Epithelial cell of proximal tubule (primary cell): ENCODE results near the gene HPCAL1. TPM values are rescaled to one million over a fixed set of nuclear protein-coding genes. Genes with fewer than 3 reads are reported as not detected.

Source experiments
- DNase-seq: peaks from one replicate; pipeline ENCODE4 v3.0.0-alpha.2; 2011; ENCODE audit warnings: low read depth
- H3K4me3 ChIP-seq: 2 replicates; pipeline ENCODE4 v1.5.1; 2011; ENCODE audit warnings: low read depth, mild to moderate bottlenecking, low read length
- total RNA-seq: library from RNA; depleted of rRNA; stranded (reverse); fragments of >200 nt; gene quantifications from 2 replicates; pipeline ENCODE4 v1.2.3, GENCODE V29; 2015
- TF ChIP-seq, protein P1 (sequence below): conservative IDR thresholded peaks from 2 replicates; pipeline ENCODE4 v1.5.1; 2012; ENCODE audit warnings: low read depth, mild to moderate bottlenecking, low read length

Gene HPCAL1
- total RNA-seq, 1 donor from 2014 or later, result 72.3 TPM

DNA sequence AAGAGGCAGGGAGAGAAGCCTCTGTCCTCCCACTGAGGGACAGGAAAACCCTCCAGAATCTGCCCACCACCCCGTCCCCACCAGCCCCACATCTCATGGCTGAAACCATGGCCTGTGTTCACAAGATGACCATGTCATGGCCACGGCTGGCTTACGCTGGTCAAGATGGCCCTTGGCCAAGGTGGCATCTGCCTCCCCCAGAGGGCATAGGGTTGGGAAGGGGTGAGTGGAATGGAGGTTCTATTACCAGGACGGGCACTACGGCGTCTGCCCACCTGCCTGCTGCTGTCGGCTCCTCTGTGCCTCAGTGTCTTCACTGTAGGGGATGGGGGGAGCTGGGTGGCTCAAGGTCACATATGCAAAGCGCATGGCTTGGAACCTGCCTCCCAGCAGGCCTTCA, 125.7 kb downstream of the HPCAL1 start:
- no peak overlapping the region for H3K4me3 ChIP-seq
- no peak for DNase-seq
- TF ChIP-seq, protein P1, sequence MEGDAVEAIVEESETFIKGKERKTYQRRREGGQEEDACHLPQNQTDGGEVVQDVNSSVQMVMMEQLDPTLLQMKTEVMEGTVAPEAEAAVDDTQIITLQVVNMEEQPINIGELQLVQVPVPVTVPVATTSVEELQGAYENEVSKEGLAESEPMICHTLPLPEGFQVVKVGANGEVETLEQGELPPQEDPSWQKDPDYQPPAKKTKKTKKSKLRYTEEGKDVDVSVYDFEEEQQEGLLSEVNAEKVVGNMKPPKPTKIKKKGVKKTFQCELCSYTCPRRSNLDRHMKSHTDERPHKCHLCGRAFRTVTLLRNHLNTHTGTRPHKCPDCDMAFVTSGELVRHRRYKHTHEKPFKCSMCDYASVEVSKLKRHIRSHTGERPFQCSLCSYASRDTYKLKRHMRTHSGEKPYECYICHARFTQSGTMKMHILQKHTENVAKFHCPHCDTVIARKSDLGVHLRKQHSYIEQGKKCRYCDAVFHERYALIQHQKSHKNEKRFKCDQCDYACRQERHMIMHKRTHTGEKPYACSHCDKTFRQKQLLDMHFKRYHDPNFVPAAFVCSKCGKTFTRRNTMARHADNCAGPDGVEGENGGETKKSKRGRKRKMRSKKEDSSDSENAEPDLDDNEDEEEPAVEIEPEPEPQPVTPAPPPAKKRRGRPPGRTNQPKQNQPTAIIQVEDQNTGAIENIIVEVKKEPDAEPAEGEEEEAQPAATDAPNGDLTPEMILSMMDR, result no peak

GRCh38 chr2:10428924-10429323, 126.2 kb downstream of the HPCAL1 start:
- TF ChIP-seq, protein P1, result no peak
- DNase-seq, result no peak
- H3K4me3 ChIP-seq, result no peak overlapping the region

GRCh38 chr2:10430886-10431622, 128.3 kb downstream of the HPCAL1 start:
- no peak overlapping the region for H3K4me3 ChIP-seq
- TF ChIP-seq, protein P1, result no peak
- no peak for DNase-seq

DNA sequence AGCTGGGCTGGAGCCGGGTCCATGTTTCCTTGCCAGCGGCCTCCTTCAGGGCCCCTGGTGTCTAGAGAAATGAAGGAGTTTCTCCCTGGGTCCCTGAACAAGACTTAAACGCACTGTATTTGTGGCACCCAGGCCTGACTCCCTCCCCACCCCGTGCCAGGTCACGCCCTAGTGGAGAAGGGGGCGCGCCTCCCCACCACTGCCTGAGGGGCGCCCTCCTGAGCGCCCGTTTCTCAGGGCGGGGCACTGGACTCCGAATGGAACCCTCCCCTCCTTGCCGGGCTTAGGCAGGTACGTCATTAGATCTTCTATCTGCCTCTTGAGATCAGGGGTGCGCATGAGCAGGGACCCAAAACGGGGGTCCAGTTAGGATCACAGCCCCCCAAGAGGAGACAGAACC, 129.1 kb downstream of the HPCAL1 start:
- TF ChIP-seq, protein P1, result no peak
- H3K4me3 ChIP-seq, result peak overlapping the region; percentile 39
- DNase-seq, result no peak

DNA sequence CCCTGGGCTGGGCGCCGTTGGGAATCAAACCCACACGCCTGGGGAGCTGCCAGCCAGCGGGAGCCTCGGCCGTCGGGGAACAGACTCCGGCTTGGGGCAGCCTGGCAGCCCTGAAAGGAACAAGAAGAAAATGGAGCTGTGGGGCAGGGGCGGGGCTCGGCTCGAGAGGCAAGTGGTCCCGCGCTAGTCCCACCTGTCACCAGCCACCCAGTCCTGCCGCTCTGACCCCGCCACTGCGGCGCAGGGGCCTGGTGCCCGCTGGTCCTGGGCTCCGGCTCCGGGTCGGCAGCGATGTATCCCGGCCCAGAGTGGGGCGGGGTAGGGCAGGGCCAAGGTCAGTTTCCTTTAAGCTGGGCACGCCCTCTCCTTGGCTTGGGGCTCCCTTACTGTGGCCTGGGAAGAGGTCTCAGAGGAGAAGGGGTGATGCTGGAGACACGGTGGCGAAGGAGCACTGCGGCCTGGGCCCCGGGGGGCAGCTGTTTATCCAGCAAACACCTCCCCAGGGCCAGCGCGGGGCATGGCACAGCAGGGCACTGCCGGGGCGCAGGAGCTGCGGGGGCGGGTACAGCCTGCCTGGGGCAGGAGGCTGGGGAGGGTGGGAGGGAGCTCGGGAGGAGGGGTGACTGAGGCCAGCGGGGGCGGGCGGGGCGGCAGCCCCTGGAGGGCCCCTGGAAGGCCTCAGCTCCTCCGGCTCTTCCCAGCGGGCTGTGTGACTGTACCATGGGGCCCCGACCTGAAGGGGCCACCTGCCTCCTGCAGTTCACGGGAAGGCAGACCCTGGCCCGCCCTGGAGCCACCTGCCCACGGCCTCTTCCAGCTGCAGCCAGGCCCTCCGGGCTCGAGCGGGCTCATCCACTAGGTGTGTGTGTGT, 129.8 kb downstream of the HPCAL1 start:
- peak overlapping the region; percentile 39 for H3K4me3 ChIP-seq
- DNase-seq, result no peak
- TF ChIP-seq, protein P1, result no peak

DNA sequence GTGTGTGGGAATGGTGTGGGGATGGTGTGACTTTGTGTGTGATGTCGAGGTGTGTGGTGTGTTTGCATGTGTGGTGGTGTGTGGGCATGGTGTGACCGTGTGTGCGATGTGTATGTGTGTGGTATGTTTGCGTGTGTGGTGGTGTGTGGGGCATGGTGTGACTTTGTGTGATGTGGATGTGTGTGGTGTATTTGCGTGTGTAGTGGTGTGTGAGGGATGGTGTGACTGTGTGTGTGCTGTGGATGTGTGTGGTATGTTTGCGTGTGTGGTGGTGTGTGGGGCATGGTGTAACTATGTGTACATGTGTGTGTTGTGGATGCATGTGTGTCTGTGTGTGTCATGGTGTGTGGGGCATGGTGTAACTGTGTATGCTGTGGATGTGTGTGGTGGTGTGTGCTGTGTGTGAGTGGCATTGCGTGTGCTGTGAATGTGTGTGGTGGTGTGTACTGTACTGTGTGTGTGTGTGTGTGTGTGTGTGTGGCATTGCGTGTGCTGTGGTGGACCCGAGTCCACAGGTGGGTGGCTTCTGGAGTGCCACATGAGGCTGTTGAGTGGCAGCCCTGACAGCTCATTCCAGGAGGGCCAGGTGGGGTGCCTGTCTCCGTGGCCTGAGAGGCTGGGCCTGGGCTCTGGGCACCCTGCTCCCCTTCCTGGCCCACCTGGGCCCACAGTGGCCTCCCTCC, 130.7 kb downstream of the HPCAL1 start:
- H3K4me3 ChIP-seq, result no peak overlapping the region
- DNase-seq, result no peak
- TF ChIP-seq, protein P1, result no peak
